Stimulated activated CD4-positive, alpha-beta T cell treated with anti-CD3 and anti-CD28 coated beads, Interleukin-1b, Interleukin-23, amount 100 ng/mL, for 1 hour (primary cell): ENCODE data around the gene PNMT.
"Not testable (repeated sequence)": the region's sequence is repeated elsewhere in the genome, so short reads cannot be mapped to it uniquely, and the experiment has no call there.

Experiments
- DNase-seq, 2 donors: peaks; one replicate each; pipeline ENCODE4 v3.0.0-alpha.2; 2020; ENCODE audit warnings: low read depth in 2 of 2

The PNMT gene

GRCh38 chr17:39687546-39688474, 19.6 kb downstream of the PNMT start, which contains the start of gene PGAP3:
Gene PGAP3 (minus strand): TSS chr17:39688057. CDS start chr17:39688014, 43 bp downstream.
- peak; percentile 52 to 73 for DNase-seq

DNA sequence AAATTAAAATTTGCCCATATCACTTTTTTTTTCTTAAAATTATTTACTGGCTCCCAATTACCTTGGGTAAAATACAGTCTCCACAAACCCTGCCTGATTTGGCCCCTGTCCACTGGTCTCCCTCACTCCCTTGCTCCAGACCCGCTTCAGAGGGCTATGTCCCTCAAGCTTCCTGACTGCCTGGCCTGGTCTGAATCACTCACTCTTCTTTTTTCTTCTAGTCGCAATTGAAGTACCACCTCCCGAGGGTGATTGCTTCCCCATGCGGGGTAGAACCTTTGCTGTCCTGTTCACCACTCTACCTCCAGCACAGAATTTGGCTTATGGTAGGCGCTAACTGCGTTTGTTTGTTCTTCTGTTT, 20.2 kb downstream of the PNMT start:
- DNase-seq, result no peak

DNA sequence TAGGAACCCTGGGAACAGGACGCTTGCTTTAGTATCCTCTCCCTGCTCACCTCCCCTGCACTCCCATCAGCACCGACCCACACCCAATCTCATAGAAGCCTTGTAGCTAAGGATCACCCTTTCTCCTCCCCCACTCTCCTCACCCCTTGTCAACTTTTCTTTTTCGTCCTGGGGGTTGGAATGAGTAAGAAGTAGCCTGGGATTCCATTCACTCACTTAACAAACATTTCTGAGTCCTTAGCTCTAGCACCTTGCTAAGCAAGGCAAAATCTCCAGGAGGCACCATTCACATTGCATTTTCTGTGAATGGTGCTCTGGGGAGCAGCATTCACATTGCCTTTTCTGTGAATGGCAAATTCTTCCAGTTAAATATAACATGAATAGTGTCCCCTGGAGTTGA, 20.7 kb downstream of the PNMT start:
- no peak for DNase-seq

DNA sequence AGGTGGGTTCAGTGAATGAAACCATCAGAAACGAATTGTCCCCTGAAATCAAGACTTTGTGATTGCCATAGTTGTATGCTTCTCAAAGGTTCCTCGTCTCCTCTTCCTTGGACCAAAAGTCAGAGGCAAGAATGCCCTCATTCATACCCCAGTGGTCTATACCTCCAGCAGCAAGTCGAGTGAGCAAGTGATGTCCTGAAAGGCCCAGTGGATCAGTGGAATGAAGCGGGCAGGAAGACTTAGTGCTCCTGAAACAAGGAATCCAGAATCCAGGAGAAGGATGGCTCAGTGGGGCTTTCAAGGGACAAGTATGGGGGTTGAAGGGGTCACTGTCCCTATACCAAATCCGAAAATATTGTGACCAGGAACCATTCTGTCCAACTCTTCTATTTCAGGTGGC, 26.3 kb downstream of the PNMT start:
- no peak for DNase-seq

DNA sequence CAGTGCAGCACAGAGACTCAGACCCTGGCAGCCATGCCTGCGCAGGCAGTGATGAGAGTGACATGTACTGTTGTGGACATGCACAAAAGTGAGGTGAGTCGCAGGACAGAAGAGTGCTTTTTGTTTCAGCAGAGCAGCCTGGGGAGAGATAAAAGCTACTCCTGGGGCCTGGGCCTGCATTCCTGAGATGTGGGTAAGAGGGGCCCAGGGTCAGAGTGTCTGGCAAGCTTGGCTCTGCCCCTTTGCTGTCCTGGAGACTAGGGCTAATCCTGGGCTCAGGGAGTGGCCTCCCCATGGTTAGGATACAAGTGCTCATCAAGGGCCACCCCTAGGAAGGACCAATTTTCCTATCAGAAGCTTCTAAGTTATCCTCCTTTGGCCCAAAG, 26.8 kb downstream of the PNMT start:
- DNase-seq, result no peak

DNA sequence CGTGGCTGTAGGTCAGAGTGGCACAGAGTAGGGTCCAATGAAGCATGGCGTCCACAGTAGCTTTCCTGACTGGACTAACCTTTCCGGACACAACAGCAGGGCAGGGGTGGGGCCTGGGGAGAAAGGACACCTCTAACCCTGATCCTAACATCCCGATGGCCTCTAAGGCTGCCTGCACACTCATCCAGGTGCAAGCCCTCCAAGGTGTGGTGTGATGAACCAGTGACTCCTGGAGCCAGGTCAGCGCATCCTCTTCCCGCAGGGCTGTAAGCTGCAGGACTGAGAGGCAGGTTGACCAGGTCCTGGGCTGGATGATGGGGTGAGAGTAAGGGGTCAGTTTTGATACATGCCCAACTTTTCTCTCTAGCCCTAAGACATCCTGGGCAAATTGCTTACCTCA, 28.5 kb downstream of the PNMT start:
- DNase-seq, result no peak

- no peak for DNase-seq
These were observed 29.7 kb downstream of the PNMT start for GRCh38 chr17:39697961-39698360.

GRCh38 chr17:39699157-39699817, 31.0 kb downstream of the PNMT start:
- DNase-seq, result not testable (repeated sequence)

DNA sequence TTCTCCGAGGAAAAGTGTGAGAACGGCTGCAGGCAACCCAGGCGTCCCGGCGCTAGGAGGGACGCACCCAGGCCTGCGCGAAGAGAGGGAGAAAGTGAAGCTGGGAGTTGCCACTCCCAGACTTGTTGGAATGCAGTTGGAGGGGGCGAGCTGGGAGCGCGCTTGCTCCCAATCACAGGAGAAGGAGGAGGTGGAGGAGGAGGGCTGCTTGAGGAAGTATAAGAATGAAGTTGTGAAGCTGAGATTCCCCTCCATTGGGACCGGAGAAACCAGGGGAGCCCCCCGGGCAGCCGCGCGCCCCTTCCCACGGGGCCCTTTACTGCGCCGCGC, 31.5 kb downstream of the PNMT start, which contains the start of gene ERBB2:
ERBB2 (plus strand) TSS at position 247 of the 330 bp plus-strand sequence. CDS start 175 bp downstream, outside the sequence.
- DNase-seq, result no peak

DNA sequence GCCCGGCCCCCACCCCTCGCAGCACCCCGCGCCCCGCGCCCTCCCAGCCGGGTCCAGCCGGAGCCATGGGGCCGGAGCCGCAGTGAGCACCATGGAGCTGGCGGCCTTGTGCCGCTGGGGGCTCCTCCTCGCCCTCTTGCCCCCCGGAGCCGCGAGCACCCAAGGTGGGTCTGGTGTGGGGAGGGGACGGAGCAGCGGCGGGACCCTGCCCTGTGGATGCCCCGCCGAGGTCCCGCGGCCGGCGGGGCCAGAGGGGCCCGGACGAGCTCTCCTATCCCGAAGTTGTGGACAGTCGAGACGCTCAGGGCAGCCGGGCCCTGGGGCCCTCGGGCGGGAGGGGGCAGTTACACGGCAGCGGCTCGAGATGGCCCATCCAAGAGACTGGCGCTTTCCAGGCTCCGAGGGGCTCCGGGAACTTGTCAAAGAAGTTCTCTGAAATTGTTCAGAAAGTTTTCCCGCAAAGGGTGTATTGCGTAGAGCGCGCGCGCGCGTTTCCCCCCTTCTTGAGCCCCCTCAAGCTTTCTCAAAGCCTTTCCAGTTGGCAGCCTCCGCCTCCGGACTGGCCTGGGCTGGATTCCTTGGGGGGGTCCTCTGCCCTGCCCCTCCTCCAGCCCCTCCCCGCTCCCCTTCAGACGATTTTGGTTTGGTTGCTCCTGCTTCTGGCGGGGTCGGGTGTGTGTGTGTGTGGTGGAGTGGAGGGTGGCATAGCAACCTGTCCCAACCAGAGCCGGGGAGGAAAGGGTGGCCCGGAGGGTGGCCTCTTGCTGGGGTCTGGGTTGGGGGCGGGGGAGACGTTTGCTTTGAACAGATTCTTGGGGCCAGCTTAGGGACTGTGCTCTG, 32.1 kb downstream of the PNMT start:
- DNase-seq, result no peak

- no peak for DNase-seq
These were observed 32.9 kb downstream of the PNMT start for GRCh38 chr17:39701012-39701783.

- no peak for DNase-seq
These were observed 33.6 kb downstream of the PNMT start for GRCh38 chr17:39701784-39702422.

GRCh38 chr17:39702901-39703893, 34.9 kb downstream of the PNMT start:
- DNase-seq, result no peak

- DNase-seq, result no peak
These were observed 35.7 kb downstream of the PNMT start for GRCh38 chr17:39703913-39704312.

- DNase-seq, result no peak
These were observed 36.7 kb downstream of the PNMT start for GRCh38 chr17:39704821-39705551.

DNA sequence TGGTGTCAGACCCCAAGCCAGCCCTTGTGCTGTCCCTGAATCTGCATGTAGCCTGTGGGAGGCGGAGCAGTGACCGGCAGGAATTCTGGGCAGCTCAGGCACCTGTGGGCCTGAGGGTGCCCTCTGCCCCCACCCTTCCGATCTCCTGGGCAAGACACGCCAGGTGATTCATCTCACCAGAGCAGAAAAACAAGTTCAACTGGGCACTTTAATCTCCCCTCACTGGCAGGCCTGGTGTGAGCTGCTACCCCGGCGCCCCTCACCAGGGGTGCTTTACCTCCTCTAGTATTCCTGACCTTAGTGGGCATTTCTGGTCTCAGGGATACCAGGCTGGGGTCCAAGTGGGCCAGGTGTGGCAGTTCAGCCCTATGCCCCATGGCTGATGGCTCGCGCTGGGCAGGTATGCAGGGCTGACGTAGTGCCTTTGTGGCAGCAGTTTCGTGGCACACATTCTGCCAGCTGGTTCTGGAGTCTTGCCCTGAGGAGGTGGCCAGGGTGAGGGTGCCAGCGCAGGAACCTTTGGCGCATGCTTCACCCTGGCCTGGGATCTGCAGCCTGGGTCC, 37.6 kb downstream of the PNMT start:
- no peak for DNase-seq

- DNase-seq, result no peak
These were observed 38.1 kb downstream of the PNMT start for GRCh38 chr17:39706383-39706782.

DNA sequence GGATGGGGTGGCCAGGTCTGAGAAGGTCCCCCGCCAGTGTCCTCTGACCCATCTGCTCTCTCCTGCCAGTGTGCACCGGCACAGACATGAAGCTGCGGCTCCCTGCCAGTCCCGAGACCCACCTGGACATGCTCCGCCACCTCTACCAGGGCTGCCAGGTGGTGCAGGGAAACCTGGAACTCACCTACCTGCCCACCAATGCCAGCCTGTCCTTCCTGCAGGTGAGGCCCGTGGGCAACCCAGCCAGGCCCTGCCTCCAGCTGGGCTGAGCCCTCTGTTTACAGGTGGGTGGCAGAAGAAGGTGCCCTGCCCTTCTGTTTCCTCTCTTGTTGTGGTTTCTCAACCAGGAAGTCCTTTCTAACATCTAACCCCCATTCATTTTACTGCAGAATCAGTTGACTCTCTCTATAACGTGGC, 38.7 kb downstream of the PNMT start:
- no peak for DNase-seq
